DOHH2 (cell line): ENCODE results near the gene TGFB2.

Experiments
- H3F3A ChIP-seq: fragments of 200-600 bp; sonication (generic), shearing (Covaris generic); 2 replicates; pipeline ENCODE4 v1.6.0; 2016; ENCODE audit warnings: antibody characterized with exemption, mild to moderate bottlenecking; ENCODE audit not compliant: control insufficient read depth, insufficient read depth
- H3K27ac ChIP-seq: fragments of 200-600 bp; sonication (generic); 2 replicates; pipeline ENCODE4 v1.5.1; 2014; ENCODE audit warnings: low read depth, mild to moderate bottlenecking, low read length, moderate library complexity
- H3K27me3 ChIP-seq: fragments of 200-600 bp; sonication (generic); 2 replicates; pipeline ENCODE4 v1.6.1; 2014; ENCODE audit warnings: mild to moderate bottlenecking, low read length, mixed read lengths; ENCODE audit not compliant: control insufficient read depth
- H3K36me3 ChIP-seq: fragments of 200-600 bp; sonication (generic); 2 replicates; pipeline ENCODE4 v1.6.1; 2014; ENCODE audit warnings: mild to moderate bottlenecking, low read length, moderate library complexity, mixed read lengths; ENCODE audit not compliant: control insufficient read depth
- H3K4me1 ChIP-seq: fragments of 200-600 bp; sonication (generic); 2 replicates; pipeline ENCODE4 v1.6.1; 2014; ENCODE audit warnings: mild to moderate bottlenecking, low read length, mixed read lengths; ENCODE audit not compliant: control insufficient read depth
- H3K4me2 ChIP-seq: fragments of 200-600 bp; sonication (generic); 2 replicates; pipeline ENCODE4 v1.6.0; 2014; ENCODE audit warnings: mild to moderate bottlenecking, low read length, moderate library complexity
- H3K4me3 ChIP-seq: fragments of 200-600 bp; sonication (generic); 2 replicates; pipeline ENCODE4 v1.5.1; 2014; ENCODE audit warnings: mild to moderate bottlenecking, low read length, mixed read lengths
- H3K79me2 ChIP-seq: fragments of 200-600 bp; sonication (generic); 2 replicates; pipeline ENCODE4 v1.6.1; 2014; ENCODE audit warnings: mild to moderate bottlenecking, low read length, mixed read lengths; ENCODE audit not compliant: control insufficient read depth
- H3K9me2 ChIP-seq: fragments of 200-600 bp; sonication (generic); replicated peaks from 2 replicates; pipeline ENCODE4 v1.6.1; 2014; ENCODE audit warnings: mild to moderate bottlenecking, low read length, mixed read lengths; ENCODE audit not compliant: control insufficient read depth
- H3K9me3 ChIP-seq: fragments of 200-600 bp; sonication (generic); 2 replicates; pipeline ENCODE4 v1.6.1; 2014; ENCODE audit warnings: antibody characterized with exemption, low read length, mixed read lengths; ENCODE audit not compliant: control insufficient read depth, insufficient read depth
- H4K20me1 ChIP-seq: fragments of 200-600 bp; sonication (generic); 2 replicates; pipeline ENCODE4 v1.6.0; 2014; ENCODE audit warnings: low read depth, mild to moderate bottlenecking, antibody characterized with exemption, low read length, moderate library complexity; ENCODE audit not compliant: control insufficient read depth, insufficient read depth
- EZH2phosphoT487 ChIP-seq: fragments of 200-600 bp; sonication (generic); IDR thresholded peaks from 2 replicates; pipeline ENCODE4 v1.6.1; 2017; ENCODE audit warnings: borderline replicate concordance, mild to moderate bottlenecking, antibody characterized with exemption, low read length, moderate library complexity, mixed read lengths
- TF ChIP-seq, protein P1 (sequence below): fragments of 200-600 bp; sonication (generic); IDR thresholded peaks from one replicate; pipeline ENCODE4 v1.5.1; 2014; ENCODE audit warnings: antibody characterized with exemption, mild to moderate bottlenecking, low read depth, low read length; ENCODE audit not compliant: poor library complexity, severe bottlenecking

Gene TGFB2

DNA sequence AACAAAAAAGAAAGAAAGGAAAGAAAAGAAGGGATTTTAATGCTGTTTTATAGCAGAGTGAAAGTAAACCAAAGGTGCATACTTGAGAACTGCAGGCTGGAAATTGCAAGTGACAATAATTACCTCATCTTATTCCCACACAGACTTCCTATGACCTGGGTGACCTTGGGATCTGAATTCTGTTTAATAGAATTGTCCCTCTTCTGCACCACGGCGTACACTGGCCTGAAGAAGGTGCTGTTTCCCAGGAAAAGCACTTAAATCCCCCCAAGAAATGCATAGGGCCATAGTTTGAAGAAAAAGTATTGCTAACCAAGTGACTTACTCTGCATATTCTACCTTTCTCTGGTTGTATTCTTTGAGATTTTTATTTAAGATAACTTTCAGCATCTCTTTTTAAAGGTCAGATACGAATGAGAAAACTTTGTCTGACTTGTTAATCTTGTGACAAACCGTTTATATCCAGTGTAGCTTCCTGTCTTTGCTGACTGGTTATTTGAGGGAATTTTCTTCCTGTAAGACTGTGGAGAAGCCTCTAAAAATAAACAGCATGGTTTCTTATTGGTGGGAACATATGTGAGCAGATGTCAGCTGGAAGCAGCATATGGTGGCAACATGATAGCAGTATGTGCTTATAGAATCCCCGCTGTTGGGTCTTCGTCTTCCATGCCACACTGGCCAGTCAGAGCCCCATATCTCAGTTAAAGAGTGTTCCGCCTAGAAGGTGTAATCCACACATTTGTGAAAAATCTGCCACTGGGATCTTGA lies 16.3 kb downstream of the TGFB2 start:
- Histone ChIP-seq H3K4me3 (no peak overlapping the region), H3K4me2 (no peak overlapping the region), H3K9me3 (no peaks in the 10 kb centered on the region), H3K79me2 (no peaks in the 10 kb centered on the region), H3K27ac (no peak overlapping the region), H3K27me3 (no peaks in the 10 kb centered on the region), H3K9me2 (no peaks in the 10 kb centered on the region), H3F3A (no peaks in the 10 kb centered on the region), H3K4me1 (no peaks in the 10 kb centered on the region), H4K20me1 (no peaks in the 10 kb centered on the region), H3K36me3 (no peaks in the 10 kb centered on the region)
- TF ChIP-seq, protein P1, sequence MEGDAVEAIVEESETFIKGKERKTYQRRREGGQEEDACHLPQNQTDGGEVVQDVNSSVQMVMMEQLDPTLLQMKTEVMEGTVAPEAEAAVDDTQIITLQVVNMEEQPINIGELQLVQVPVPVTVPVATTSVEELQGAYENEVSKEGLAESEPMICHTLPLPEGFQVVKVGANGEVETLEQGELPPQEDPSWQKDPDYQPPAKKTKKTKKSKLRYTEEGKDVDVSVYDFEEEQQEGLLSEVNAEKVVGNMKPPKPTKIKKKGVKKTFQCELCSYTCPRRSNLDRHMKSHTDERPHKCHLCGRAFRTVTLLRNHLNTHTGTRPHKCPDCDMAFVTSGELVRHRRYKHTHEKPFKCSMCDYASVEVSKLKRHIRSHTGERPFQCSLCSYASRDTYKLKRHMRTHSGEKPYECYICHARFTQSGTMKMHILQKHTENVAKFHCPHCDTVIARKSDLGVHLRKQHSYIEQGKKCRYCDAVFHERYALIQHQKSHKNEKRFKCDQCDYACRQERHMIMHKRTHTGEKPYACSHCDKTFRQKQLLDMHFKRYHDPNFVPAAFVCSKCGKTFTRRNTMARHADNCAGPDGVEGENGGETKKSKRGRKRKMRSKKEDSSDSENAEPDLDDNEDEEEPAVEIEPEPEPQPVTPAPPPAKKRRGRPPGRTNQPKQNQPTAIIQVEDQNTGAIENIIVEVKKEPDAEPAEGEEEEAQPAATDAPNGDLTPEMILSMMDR = peak; percentile 50
- no peak for TF ChIP-seq EZH2phosphoT487

DNA sequence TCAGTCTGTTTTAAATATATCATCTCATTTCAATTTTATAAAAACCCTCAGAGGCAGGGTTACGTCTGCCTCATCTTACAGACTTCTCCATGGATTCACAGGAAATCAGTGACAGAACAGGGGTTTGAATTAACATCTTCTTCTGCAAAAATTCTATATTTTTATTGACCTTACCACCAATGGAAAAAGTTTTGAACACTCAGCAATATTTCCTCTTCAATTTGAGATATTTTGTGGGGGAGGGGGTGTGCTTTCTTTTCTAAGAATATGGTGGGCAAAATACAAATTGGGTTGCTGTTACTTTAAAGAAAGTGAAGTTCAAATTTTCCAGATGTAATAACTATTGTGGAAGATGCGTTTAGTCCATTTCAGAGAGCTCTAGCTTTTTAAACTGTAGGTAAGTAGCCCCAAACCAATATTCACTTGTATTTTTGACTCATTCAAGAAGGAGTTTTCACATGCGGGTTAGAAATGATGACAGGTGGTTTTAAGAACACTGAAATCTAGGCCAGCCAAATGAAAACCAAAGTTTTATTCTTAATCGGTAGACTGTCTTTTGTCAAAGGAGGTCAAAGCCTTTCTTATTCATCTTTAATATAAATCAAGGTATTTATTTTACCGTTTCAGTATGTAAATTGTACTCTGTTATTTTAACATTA lies 17.4 kb downstream of the TGFB2 start:
- Histone ChIP-seq H3K4me2 (no peak overlapping the region), H4K20me1 (no peaks in the 10 kb centered on the region), H3K4me1 (no peaks in the 10 kb centered on the region), H3K9me2 (no peaks in the 10 kb centered on the region), H3K79me2 (no peaks in the 10 kb centered on the region), H3K27me3 (no peaks in the 10 kb centered on the region), H3K36me3 (no peaks in the 10 kb centered on the region), H3K9me3 (no peaks in the 10 kb centered on the region), H3K27ac (no peak overlapping the region), H3K4me3 (no peak overlapping the region), H3F3A (no peaks in the 10 kb centered on the region)
- no peak for TF ChIP-seq EZH2phosphoT487
- TF ChIP-seq, protein P1 = no peak

DNA sequence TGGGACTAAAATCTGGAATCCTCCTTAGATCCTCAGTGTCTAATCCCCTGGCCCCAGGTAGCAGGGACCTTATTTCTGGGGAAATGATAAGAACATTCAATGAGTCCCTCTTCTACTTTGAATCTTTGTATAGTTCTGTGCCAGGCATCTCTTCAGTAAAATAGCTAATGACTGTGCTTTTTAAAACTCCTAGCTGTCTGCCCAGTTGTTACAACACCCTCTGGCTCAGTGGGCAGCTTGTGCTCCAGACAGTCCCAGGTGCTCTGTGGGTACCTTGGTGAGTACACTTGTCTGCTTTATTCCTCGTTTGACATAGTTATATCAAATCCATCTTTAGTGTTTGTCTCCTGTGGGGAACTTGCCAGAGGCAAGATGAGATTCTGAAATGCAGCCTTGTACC lies 18.0 kb downstream of the TGFB2 start:
- Histone ChIP-seq H3K79me2 (no peaks in the 10 kb centered on the region), H4K20me1 (no peaks in the 10 kb centered on the region), H3K27me3 (no peaks in the 10 kb centered on the region), H3K27ac (no peak overlapping the region), H3K4me1 (no peaks in the 10 kb centered on the region), H3F3A (no peaks in the 10 kb centered on the region), H3K4me3 (no peak overlapping the region), H3K9me3 (no peaks in the 10 kb centered on the region), H3K9me2 (no peaks in the 10 kb centered on the region), H3K36me3 (no peaks in the 10 kb centered on the region), H3K4me2 (no peak overlapping the region)
- TF ChIP-seq EZH2phosphoT487 = no peak
- TF ChIP-seq, protein P1 = no peak
